ENCODE measurements around the gene RAB6B. TPM values are rescaled to one million over a fixed set of nuclear protein-coding genes. Genes with fewer than 3 reads are reported as not detected.

Gene RAB6B
- polyA plus RNA-seq, 6 donors from 2014 or later = 0.15 to 0.74 (median 0.24) TPM; not detected in 1

- Mint-ChIP-seq H3K36me3 (no peaks in the 10 kb centered on the region), H3K27me3 (peaks cover 44 to 54% (median 54%) of the 10 kb centered on the region in 3 donors), H3K27ac (peak overlapping the region in 1 of 6 donors; percentile 39), H3K4me3 (peak overlapping the region in 1 of 8 donors; percentile 6), H3K4me1 (peaks cover 0 to 16% (median 6%) of the 10 kb centered on the region in 3 donors), H3K9me3 (peaks cover 0 to 5% (median 0%) of the 10 kb centered on the region in 7 donors)
- no peak for ATAC-seq (ENCODE audit: low read depth in 2 of 2)
- no peak for DNase-seq
These were observed 1.9 kb upstream of the RAB6B start for GRCh38 chr3:133897547-133897946.

- peaks cover 57 to 58% (median 57%) of the 10 kb centered on the region in 3 donors for H3K27me3 Mint-ChIP-seq
These were observed 500 bp upstream of the RAB6B start for GRCh38 chr3:133896002-133896761.

GRCh38 chr3:133894353-133895207, 1.1 kb downstream of the RAB6B start:
- H3K9me3 Mint-ChIP-seq = peaks cover 0 to 1% (median 0%) of the 10 kb centered on the region in 7 donors
- DNase-seq (no peak), ATAC-seq (ENCODE audit: low read depth in 2 of 2) (no peak)
- peaks cover 0 to 16% (median 6%) of the 10 kb centered on the region in 3 donors for H3K4me1 Mint-ChIP-seq
- H3K27me3 Mint-ChIP-seq = peaks cover 57 to 66% (median 60%) of the 10 kb centered on the region in 3 donors
- H3K27ac Mint-ChIP-seq = no peak overlapping the region
- H3K36me3 Mint-ChIP-seq = no peaks in the 10 kb centered on the region
- H3K4me3 Mint-ChIP-seq = peak overlapping the region in 3 of 8 donors; percentile 15 to 62 (median 36)

More at GRCh38 chr3:133896002-133896761, 500 bp upstream of the RAB6B start:
- Mint-ChIP-seq H3K4me3 (peak overlapping the region in 5 of 8 donors; percentile 32 to 76 (median 59)), H3K27ac (no peak overlapping the region), H3K36me3 (no peaks in the 10 kb centered on the region), H3K9me3 (peaks cover 0 to 1% (median 0%) of the 10 kb centered on the region in 7 donors), H3K4me1 (peaks cover 0 to 16% (median 6%) of the 10 kb centered on the region in 3 donors)
- no peak for ATAC-seq (ENCODE audit: low read depth in 2 of 2)
- no peak for DNase-seq

- peak overlapping the region in 1 of 8 donors; percentile 50 for H3K4me3 Mint-ChIP-seq
- peaks cover 0 to 16% (median 6%) of the 10 kb centered on the region in 3 donors for H3K4me1 Mint-ChIP-seq
- ATAC-seq (ENCODE audit: low read depth in 2 of 2) = no peak
- no peak overlapping the region for H3K27ac Mint-ChIP-seq
- DNase-seq = no peak
- no peaks in the 10 kb centered on the region for H3K36me3 Mint-ChIP-seq
- peaks cover 50 to 66% (median 60%) of the 10 kb centered on the region in 3 donors for H3K27me3 Mint-ChIP-seq
- peaks cover 0 to 1% (median 0%) of the 10 kb centered on the region in 7 donors for H3K9me3 Mint-ChIP-seq
These were observed 1.9 kb downstream of the RAB6B start for GRCh38 chr3:133893683-133894352.

- no peaks in the 10 kb centered on the region for H3K36me3 Mint-ChIP-seq
- DNase-seq = no peak
- H3K27me3 Mint-ChIP-seq = peaks cover 43 to 63% (median 60%) of the 10 kb centered on the region in 3 donors
- ATAC-seq (ENCODE audit: low read depth in 2 of 2) = no peak
- no peak overlapping the region for H3K4me3 Mint-ChIP-seq
- H3K4me1 Mint-ChIP-seq = peaks cover 0 to 16% (median 6%) of the 10 kb centered on the region in 3 donors
- H3K9me3 Mint-ChIP-seq = peaks cover 0 to 1% (median 0%) of the 10 kb centered on the region in 7 donors
- no peak overlapping the region for H3K27ac Mint-ChIP-seq
These were observed 3.0 kb downstream of the RAB6B start for GRCh38 chr3:133892541-133893231.

GRCh38 chr3:133891662-133892378, 3.9 kb downstream of the RAB6B start:
- H3K4me1 Mint-ChIP-seq = peaks cover 0 to 14% (median 6%) of the 10 kb centered on the region in 3 donors
- H3K4me3 Mint-ChIP-seq = peak overlapping the region in 1 of 8 donors; percentile 35
- H3K36me3 Mint-ChIP-seq = no peaks in the 10 kb centered on the region
- no peak overlapping the region for H3K27ac Mint-ChIP-seq
- ATAC-seq (ENCODE audit: low read depth in 2 of 2) = no peak
- H3K27me3 Mint-ChIP-seq = peaks cover 34 to 54% (median 52%) of the 10 kb centered on the region in 3 donors
- no peak for DNase-seq
- H3K9me3 Mint-ChIP-seq = peaks cover 0 to 1% (median 0%) of the 10 kb centered on the region in 7 donors

GRCh38 chr3:133890972-133891644, 4.6 kb downstream of the RAB6B start:
- peaks cover 0 to 1% (median 0%) of the 10 kb centered on the region in 7 donors for H3K9me3 Mint-ChIP-seq
- no peak overlapping the region for H3K27ac Mint-ChIP-seq
- no peaks in the 10 kb centered on the region for H3K36me3 Mint-ChIP-seq
- peaks cover 34 to 51% (median 47%) of the 10 kb centered on the region in 3 donors for H3K27me3 Mint-ChIP-seq
- DNase-seq = no peak
- no peak overlapping the region for H3K4me3 Mint-ChIP-seq
- H3K4me1 Mint-ChIP-seq = peaks cover 0 to 8% (median 6%) of the 10 kb centered on the region in 3 donors
- no peak for ATAC-seq (ENCODE audit: low read depth in 2 of 2)

- peaks cover 36 to 55% (median 53%) of the 10 kb centered on the region in 3 donors for H3K27me3 Mint-ChIP-seq
- no peaks in the 10 kb centered on the region for H3K36me3 Mint-ChIP-seq
- peaks cover 0 to 6% (median 0%) of the 10 kb centered on the region in 3 donors for H3K4me1 Mint-ChIP-seq
- no peak overlapping the region for H3K27ac Mint-ChIP-seq
- H3K9me3 Mint-ChIP-seq = peaks cover 0 to 1% (median 0%) of the 10 kb centered on the region in 7 donors
- ATAC-seq (ENCODE audit: low read depth in 2 of 2) (no peak), DNase-seq (no peak)
- H3K4me3 Mint-ChIP-seq = no peak overlapping the region
These were observed 5.6 kb downstream of the RAB6B start for GRCh38 chr3:133890037-133890436.

GRCh38 chr3:133888726-133889340, 6.8 kb downstream of the RAB6B start:
- H3K27ac Mint-ChIP-seq = no peak overlapping the region
- DNase-seq = no peak
- H3K36me3 Mint-ChIP-seq = no peaks in the 10 kb centered on the region
- peaks cover 0 to 1% (median 0%) of the 10 kb centered on the region in 7 donors for H3K9me3 Mint-ChIP-seq
- H3K4me3 Mint-ChIP-seq = no peak overlapping the region
- peaks cover 40 to 62% (median 56%) of the 10 kb centered on the region in 3 donors for H3K27me3 Mint-ChIP-seq
- peaks cover 0 to 5% (median 0%) of the 10 kb centered on the region in 3 donors for H3K4me1 Mint-ChIP-seq
- no peak for ATAC-seq (ENCODE audit: low read depth in 2 of 2)

- Mint-ChIP-seq H3K27ac (no peak overlapping the region), H3K4me3 (no peak overlapping the region), H3K27me3 (peaks cover 42 to 62% (median 48%) of the 10 kb centered on the region in 3 donors), H3K4me1 (no peaks in the 10 kb centered on the region), H3K9me3 (peaks cover 0 to 3% (median 0%) of the 10 kb centered on the region in 7 donors), H3K36me3 (no peaks in the 10 kb centered on the region)
- no peak for ATAC-seq (ENCODE audit: low read depth in 2 of 2)
- no peak for DNase-seq
These were observed 7.6 kb downstream of the RAB6B start for GRCh38 chr3:133887803-133888703.

All from naive B cell (primary cell).